Ishikawa (cell line): ENCODE measurements around the gene DLX5.

ENCODE experiments used
- CREB1 ChIP-seq: IDR thresholded peaks from 2 replicates; pipeline ENCODE4 v1.6.1; 2012; ENCODE audit warnings: low read depth
- EGR1 ChIP-seq: IDR thresholded peaks from 2 replicates; pipeline ENCODE4 v1.6.1; 2012
- EP300 ChIP-seq: IDR thresholded peaks from 2 replicates; pipeline ENCODE4 v1.6.1; 2012; ENCODE audit warnings: borderline replicate concordance
- NFIC ChIP-seq: IDR thresholded peaks from 2 replicates; pipeline ENCODE4 v1.6.1; 2012
- RAD21 ChIP-seq: IDR thresholded peaks from 2 replicates; pipeline ENCODE4 v1.6.1; 2012; ENCODE audit warnings: low read depth
- TAF1 ChIP-seq: IDR thresholded peaks from 2 replicates; pipeline ENCODE4 v1.6.1; 2012; ENCODE audit warnings: low read depth, mild to moderate bottlenecking
- TCF12 ChIP-seq: IDR thresholded peaks from 2 replicates; pipeline ENCODE4 v1.6.1; 2012; ENCODE audit warnings: low read depth
- TEAD4 ChIP-seq: IDR thresholded peaks from 2 replicates; pipeline ENCODE4 v1.6.1; 2012
- YY1 ChIP-seq: IDR thresholded peaks from 2 replicates; pipeline ENCODE4 v1.6.1; 2012; ENCODE audit warnings: low read depth
- TF ChIP-seq, protein P1 (sequence below): IDR thresholded peaks from 2 replicates; pipeline ENCODE4 v1.6.1; 2012
- TF ChIP-seq, protein P2 (sequence below): IDR thresholded peaks from 2 replicates; pipeline ENCODE4 v1.6.1; 2012; ENCODE audit warnings: low read depth, mild to moderate bottlenecking

DNA sequence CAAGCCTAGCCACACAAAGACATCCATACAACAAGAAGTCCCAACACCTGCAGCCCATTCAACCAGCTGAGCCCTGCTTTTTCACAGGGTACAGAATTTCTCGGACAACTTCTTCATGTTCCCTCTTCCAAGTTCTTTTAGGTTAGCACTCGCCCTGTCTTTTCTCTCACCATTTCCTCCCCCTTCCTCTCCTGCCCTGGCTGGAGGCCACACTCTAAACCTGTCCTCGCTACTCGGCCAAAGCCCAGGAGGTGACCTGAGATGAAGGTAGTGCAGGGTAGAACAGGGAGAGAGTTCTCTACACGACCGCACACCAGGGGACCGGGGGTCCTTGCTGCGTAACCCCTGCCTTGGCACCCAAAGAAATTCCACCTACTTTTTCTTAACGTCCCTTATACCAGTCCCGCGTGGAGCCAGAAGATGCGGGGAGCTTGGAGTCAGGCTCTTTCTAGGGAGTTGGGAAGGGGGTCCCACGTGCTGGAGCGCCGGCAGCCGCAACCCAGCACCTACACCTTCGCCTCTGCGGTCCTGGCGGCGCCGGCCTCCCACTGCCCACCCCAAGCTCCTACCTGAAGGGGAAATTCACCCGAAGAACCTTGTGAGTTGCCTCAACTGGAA lies 35.3 kb downstream of the DLX5 start:
- TF ChIP-seq CREB1, result no peak
- TF ChIP-seq NFIC, result no peak
- TF ChIP-seq TAF1, result no peak
- TF ChIP-seq TEAD4, result no peak
- TF ChIP-seq, protein P1, sequence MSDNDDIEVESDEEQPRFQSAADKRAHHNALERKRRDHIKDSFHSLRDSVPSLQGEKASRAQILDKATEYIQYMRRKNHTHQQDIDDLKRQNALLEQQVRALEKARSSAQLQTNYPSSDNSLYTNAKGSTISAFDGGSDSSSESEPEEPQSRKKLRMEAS, result no peak
- TF ChIP-seq, protein P2, sequence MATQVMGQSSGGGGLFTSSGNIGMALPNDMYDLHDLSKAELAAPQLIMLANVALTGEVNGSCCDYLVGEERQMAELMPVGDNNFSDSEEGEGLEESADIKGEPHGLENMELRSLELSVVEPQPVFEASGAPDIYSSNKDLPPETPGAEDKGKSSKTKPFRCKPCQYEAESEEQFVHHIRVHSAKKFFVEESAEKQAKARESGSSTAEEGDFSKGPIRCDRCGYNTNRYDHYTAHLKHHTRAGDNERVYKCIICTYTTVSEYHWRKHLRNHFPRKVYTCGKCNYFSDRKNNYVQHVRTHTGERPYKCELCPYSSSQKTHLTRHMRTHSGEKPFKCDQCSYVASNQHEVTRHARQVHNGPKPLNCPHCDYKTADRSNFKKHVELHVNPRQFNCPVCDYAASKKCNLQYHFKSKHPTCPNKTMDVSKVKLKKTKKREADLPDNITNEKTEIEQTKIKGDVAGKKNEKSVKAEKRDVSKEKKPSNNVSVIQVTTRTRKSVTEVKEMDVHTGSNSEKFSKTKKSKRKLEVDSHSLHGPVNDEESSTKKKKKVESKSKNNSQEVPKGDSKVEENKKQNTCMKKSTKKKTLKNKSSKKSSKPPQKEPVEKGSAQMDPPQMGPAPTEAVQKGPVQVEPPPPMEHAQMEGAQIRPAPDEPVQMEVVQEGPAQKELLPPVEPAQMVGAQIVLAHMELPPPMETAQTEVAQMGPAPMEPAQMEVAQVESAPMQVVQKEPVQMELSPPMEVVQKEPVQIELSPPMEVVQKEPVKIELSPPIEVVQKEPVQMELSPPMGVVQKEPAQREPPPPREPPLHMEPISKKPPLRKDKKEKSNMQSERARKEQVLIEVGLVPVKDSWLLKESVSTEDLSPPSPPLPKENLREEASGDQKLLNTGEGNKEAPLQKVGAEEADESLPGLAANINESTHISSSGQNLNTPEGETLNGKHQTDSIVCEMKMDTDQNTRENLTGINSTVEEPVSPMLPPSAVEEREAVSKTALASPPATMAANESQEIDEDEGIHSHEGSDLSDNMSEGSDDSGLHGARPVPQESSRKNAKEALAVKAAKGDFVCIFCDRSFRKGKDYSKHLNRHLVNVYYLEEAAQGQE, result no peak
- no peak for TF ChIP-seq EP300
- no peak for TF ChIP-seq RAD21
- TF ChIP-seq EGR1, result no peak
- TF ChIP-seq YY1, result no peak
- no peak for TF ChIP-seq TCF12
